HG03558 (cell line): ENCODE data around the gene THAP8.

ENCODE experiments used
- ATAC-seq: cut with Tn5 transposase; IDR thresholded peaks from one replicate; pipeline ENCODE4 v1.9.1; 2021; ENCODE audit warnings: moderate number of reproducible peaks; ENCODE audit not compliant: unreplicated experiment; ENCODE audit errors: extremely low read depth

Gene THAP8

GRCh38 chr19:36032251-36033104 is 21.6 kb downstream of the THAP8 start, which contains the start of gene CLIP3:
Gene CLIP3, minus strand, starts transcription at chr19:36032873. Its CDS starts 516 bp downstream, at chr19:36032357.
- no peak for ATAC-seq

GRCh38 chr19:36031308-36031707 is 22.8 kb downstream of the THAP8 start:
- no peak for ATAC-seq

DNA sequence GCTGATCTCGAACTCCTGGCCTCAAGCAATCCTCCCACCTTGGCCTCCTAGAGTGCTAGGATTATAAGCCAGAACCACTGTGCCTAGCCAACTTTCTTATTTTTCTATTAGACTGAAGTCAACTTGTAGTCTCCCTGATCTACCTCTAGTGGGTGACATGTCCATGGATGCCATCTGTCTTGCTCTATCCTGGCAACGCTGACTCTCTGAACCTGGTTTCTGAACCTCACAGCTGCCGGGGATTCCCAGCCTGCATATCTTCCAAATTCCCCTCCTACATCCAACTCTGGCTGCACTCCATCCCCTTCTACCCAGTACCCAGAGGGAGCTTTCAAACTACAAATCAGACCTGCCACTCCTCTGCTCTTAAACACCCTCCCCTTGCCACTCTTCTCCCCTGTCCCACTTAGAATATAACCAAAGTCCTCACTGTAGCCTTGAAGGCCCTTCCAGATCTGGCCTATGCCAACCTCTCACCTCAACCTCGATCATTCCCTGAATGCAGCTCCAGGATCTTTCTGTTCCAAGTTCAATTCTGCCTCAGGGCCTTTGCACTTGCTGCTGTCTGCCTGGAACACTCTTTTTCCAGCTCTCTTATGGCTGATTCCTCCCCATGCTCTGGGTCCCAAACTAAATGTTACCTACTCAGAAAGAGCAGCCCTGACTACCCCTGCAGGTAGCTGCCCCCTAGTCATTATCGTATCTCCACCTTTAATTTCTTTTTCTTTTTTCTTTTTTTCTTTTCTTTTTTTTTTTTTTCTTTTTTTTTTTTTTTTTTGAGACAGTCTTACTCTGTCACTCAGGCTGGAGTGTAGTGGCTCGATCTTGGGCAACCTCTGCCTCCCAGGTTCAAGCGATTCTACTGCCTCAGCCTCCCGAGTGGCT is 23.6 kb downstream of the THAP8 start:
- ATAC-seq: no peak

DNA sequence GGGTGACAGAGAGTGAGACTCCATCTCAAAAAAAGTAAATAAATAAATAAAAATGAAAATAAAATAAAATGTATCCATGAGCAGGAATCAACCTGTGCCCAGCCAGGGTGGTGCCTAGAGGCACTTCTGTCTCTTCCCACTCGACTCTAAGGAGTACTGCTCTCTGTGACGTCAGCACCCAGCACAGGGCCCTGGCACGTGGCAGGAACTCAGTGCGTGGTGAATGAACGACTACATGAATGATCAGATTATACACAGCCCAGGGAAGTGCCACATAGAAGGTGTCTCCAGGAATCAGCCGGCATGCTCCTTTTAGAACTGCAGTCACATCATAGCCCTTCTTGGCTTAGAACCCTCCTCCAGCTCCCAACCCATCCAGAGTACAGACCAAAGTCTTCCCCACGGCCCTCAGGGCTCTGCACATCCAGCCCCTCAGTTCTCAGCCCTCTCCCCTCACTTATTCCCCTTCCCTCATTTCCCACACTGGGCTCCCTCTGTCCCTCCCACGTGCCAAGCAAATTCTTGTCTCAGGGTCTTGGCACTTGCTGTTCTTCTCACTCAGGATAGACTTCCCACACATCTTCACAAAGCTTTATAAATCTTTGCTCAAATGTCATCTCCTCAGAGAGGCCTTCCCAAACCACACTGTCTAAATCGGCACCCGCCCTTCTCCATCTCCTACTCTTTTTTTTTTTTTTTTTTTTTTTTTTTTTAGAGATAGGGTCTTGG is 25.6 kb downstream of the THAP8 start:
- ATAC-seq: no peak

DNA sequence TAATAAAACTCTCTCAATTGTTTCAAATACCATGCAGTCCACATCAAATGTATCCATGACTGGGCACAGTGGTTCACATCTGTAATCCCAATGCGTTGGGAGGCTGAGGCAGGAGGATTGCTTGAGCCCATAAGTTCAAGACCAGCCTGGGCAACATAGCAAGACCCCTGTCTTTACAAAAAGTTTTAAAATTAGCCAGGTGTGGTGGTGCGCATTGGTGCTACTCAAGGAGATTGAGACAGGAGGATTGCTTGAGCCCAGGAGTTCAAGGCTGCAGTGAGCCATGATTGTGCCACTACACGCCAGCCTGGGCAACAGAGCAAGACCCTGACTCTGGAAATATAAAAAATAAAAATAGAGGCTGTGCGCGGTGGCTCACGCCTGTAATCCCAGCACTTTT is 26.4 kb downstream of the THAP8 start:
- no peak for ATAC-seq

DNA sequence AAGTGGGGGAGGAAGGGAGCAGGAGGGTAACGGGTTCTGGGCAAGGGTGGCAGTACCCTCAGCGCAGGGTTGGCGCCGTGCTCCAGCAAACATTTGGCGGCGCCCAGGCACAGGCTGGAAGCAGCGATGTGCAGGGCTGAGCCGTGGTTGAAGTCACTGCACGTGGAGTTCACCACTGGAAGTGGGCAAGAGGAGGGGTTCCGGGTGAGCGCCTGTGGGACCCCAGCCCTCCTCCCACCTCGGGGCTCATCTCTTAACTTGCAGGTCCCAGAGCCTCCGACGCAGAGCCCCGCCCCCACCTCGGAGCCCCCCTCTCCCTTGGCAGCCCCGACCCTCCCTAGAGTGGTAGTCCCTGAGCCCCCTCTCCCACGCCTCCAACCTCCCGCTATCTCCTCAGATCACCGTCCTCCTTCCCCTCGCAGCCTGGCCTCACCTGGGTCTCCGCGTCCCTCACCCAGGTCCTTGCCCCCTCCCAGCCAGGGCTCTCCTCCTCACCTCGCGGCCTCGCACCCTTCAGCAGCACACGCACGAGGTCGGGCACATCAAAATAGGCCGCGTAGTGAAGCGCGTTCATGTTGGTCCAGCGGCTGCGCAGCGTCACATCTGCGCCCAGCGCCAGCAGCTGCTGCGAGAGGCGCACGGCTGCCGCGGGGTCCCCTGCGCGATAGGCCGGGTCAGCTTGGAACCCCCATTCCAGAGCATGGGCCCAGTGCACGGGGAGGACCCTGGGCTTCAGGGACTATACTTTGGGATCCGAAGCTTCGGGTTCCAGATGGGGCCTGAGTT is 27.8 kb downstream of the THAP8 start:
- ATAC-seq: no peak

DNA sequence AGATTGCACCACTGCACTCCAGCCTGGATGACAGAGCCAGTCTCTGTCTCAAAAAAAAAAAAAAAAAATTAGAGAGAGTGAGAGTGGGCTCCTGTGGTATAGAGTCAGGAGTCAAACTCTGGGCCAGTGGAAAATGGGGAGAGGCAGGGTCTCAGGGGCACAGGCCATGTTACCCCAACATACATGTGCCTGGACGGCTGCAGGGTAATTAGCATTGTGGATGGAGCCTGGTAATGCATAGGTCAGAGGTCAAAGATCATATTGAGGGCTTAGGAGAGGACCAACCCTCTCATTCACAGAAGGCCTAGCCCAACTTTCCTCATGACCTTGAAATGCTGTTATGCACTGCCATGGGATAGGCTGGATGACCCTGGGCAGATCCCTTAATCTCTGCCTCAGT is 28.5 kb downstream of the THAP8 start:
- ATAC-seq: no peak

DNA sequence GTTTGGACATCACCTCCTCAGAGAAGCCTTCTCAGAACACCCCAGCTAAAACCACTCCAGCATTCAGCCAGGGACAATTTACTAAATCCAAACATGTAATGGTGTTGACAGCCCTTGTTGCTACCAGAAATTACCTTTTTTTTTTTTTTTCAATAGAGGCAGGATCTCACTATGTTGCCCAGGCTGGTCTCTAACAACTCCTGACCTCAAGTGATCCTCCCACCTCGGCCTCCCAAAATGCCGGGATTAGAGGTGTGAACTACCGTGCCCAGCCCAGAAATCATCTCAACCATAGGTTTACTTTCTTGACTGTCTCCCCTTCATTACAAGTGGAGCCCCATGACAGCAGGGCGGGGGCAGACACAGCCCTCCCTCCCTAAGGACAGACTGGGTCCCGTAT is 30.7 kb downstream of the THAP8 start:
- ATAC-seq: no peak

- ATAC-seq: no peak
Observed at GRCh38 chr19:36019061-36019670, 34.9 kb downstream of the THAP8 start.

- ATAC-seq: peak; percentile 89
Observed at GRCh38 chr19:36014012-36014924, 39.8 kb downstream of the THAP8 start, which contains the start of gene ALKBH6. Gene ALKBH6, minus strand, starts transcription at chr19:36014213. Its CDS starts 816 bp downstream, at chr19:36013397.

GRCh38 chr19:36013280-36014011 is 40.6 kb downstream of the THAP8 start:
- no peak for ATAC-seq

DNA sequence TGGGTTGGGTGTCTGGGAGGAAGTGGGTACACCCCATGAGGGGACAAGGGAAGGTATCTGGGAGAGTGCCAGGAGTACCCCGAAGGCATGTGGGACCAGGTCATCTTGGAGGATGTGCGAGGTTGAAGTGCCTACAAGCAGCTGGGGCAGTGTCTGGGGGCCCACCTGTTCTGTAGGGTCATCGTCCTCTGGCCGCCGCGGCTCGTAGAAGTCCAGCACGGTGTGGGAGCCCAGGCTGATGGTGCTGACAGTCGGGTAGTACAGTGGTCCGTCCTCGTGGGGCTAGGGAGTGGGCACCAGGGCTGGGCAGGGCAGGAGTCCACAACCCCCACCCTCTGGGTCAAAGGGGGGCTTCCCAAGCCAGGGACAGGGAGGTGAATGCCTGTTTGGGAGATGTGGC is 43.7 kb downstream of the THAP8 start:
- ATAC-seq: no peak

DNA sequence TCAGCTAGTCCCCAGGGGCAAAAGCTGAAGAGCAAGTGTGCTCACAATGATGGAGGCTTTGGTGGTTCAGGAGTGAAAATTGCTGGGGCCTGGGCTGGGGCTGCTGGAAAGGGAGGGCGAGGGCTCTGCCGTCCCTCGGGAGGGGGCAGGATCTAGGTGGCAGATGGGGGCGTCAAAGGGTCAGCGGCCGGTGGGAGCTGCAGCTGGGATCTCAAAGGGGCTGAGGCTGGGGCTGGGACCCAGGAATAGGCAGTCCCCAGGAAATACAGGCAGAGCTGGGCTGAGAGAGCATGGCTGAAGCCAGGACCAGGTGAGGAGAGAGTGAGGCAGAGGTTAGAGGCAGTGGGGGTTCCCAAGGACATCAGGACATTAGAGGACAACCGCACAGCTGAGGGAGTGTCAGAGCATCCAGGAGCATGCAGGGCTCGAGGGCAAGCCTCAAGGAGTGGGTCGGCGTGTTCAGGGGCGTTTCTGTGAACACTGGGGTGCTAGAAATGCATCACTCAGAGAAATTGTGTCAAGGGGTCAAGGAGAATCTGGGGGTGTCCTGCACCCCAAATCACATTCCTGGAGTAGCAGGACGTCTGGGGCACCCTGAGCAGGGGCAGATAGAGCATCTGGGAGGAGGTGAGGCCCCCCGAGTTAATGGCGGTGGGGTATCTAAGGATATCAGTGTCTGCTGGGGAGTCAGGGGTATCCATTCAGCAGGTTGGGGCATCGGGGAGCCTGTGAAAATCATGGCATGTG is 44.3 kb downstream of the THAP8 start:
- no peak for ATAC-seq

DNA sequence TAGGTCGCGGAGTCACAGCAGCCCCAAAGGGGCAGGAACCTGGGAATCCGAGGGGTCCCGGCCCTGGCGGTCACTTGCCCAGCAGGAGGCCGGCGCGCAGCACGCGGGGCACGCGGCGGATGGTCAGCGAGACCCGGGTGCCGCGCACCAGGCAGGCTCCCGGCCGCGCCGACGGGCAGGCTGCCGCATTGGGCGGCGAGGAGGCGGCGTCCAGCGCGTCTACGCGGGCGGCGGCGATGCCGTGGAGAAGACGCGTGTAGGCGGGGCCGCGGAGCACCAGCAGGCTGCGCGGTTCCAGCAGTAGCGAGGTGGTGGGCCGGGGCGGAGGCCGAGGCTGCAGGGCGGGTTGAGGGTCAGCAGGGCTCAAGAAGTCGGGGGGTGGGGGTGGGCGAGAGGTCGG is 44.9 kb downstream of the THAP8 start:
- ATAC-seq: no peak

- no peak for ATAC-seq
Observed at GRCh38 chr19:36008336-36008978, 45.6 kb downstream of the THAP8 start, which contains the start of gene SYNE4. Gene SYNE4, minus strand, starts transcription at chr19:36008813. Its CDS starts 132 bp downstream, at chr19:36008681.

GRCh38 chr19:36006955-36007354 is 47.1 kb downstream of the THAP8 start:
- no peak for ATAC-seq
